Omental fat pad (tissue), 4 donors: ENCODE results near the gene PRKAR1A. TPM values are rescaled to one million over a fixed set of nuclear protein-coding genes. Genes with fewer than 3 reads are reported as not detected.

Source experiments
- ATAC-seq: fragments of 150-250 bp; one replicate; pipeline ENCODE4 v1.9.1; 2016; ENCODE audit warnings: mild to moderate bottlenecking, moderate library complexity; ENCODE audit not compliant: low FRiP score
- DNase-seq: peaks from one replicate; pipeline ENCODE4 v3.0.0-alpha.2; 2019; ENCODE audit warnings: low spot score
- CTCF ChIP-seq, 3 donors: fragments of 450-650 bp; IDR thresholded peaks; one replicate each; pipeline ENCODE4 v1.5.1; 2016 to 2017; ENCODE audit warnings: antibody characterized with exemption in 3 of 3, mild to moderate bottlenecking in 3 of 3, moderate library complexity in 2 of 3
- total RNA-seq, 4 donors: library from RNA; depleted of rRNA; stranded (reverse); fragments of >200 nt; gene quantifications; one replicate each; pipeline ENCODE4 v1.1.0, GENCODE V29; 2016

Gene PRKAR1A
- total RNA-seq, 4 donors from 2014 or later: 352 to 561 (median 476) TPM

- no peak for TF ChIP-seq CTCF (IDR thresholded peaks at IDR 0.05)
- ATAC-seq (no peak), DNase-seq (no peak)
Observed at GRCh38 chr17:68592682-68593641, 80.7 kb downstream of the PRKAR1A start.

DNA sequence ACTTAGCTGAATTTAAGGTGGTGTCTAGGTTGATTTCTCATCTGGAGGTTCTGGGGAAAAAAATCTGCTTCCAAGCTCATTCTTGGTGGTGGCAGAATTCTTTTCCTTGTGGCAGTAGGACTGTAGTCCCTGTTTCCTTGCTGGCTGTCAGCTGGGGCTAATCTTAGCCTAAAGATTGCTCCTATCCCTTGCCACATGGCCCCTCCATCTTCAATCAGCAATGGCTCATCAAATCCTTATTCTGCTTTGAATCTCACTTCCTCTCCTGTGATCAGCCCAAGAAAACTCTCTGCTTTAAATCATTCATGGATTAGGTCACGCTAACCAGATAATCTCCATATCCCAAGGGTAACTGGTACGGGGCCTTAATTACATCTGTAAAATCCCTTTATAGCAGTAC lies 82.3 kb downstream of the PRKAR1A start:
- DNase-seq: no peak
- TF ChIP-seq CTCF (IDR thresholded peaks at IDR 0.05): no peak
- ATAC-seq: no peak

DNA sequence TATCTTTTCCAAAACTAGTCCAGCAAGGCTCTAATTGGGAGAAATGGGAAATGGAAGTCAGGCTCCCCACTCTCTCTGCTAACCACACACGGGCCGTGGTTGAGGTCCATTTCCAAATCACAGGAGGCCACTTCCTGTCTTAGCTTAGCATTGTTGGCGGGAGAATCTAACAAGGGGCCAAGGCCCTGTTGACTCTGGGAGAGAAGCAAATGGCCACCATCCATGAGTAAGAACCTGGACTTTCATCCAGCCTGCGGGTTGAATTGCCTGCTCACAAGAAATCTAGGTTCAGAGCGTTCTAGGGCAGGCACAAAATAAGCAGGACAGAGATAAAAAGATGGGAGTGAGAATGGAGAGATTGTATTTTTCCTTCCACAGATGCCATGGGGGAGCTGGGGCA lies 83.3 kb downstream of the PRKAR1A start:
- DNase-seq (no peak), ATAC-seq (no peak)
- TF ChIP-seq CTCF (IDR thresholded peaks at IDR 0.05): no peak

DNA sequence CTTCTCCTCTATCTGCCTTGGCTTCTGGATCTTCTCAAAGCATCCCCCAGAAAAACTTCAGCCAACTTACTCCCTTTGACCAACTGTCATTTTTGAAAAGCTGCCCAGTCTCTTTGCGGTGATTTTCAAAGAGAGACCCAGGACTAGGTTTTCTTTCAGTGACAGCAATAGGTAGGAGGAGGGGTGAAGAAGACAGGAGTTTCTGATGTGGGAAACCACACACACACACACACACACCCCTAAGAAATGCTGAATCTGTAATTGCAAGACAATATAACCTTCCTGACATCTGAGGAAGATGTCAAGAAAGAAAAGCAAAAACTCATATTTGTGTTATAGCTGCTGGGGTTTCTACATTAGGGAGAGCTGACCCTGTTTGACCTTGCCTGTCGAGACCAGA lies 83.8 kb downstream of the PRKAR1A start:
- no peak for DNase-seq
- no peak for TF ChIP-seq CTCF (IDR thresholded peaks at IDR 0.05)
- ATAC-seq: no peak

DNA sequence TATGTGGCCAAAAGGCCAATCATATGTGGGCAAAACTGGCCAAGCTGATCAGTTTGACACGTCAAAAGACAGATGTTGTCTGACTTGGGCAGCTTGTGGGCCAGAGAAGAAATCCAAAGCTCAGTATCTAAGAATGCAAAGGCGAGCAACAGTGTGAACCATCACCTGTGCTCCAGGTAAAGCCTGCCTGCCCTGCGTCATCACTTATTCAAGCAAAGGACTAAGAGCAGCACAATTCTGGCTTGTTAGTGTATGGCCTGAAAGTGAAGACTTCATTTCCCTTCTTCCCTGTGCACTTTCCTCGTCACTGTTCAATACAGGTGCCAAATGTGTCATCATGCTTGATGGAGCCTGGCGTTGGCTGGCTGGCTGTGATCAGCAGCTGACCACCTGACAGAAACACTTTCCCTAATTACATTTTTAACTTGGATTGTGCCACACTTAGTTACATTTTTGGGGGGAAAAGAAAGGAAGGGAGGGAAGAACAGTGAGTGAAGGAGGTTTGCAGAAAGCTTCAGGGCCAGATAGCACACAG lies 84.2 kb downstream of the PRKAR1A start:
- no peak for TF ChIP-seq CTCF (IDR thresholded peaks at IDR 0.05)
- DNase-seq (no peak), ATAC-seq (no peak)

GRCh38 chr17:68598074-68598473 lies 85.8 kb downstream of the PRKAR1A start:
- DNase-seq: no peak
- no peak for ATAC-seq
- TF ChIP-seq CTCF (IDR thresholded peaks at IDR 0.05): no peak

DNA sequence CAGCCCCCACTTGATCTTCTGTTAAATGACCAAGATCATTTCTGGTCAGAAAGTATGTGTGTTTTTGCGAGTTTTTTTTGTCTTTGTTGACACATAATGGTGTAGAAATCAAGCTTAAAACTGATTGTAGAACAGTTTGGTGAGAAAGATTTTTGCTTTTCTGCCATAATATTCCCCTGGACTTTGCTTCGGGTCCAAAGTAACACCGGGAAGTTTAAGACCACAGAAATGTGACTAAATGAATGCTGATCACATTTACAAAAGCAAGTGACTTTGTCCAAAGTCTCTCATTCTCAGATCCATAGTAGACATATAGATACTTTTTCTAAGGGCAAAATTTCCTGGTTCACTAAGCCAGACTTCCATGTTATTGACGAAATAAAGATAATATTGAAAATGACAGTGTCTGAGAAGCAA lies 86.3 kb downstream of the PRKAR1A start:
- no peak for ATAC-seq
- no peak for TF ChIP-seq CTCF (IDR thresholded peaks at IDR 0.05)
- DNase-seq: no peak
